T-helper 1 cell treated with Interleukin-12 subunit alpha and Interleukin-12 subunit beta and Interleukin-4 antibody, amounts not matched to agents 30 ng/mL and 1 ng/mL, for 36 hours (primary cell): ENCODE results near the gene BRAF. TPM values are rescaled to one million over a fixed set of nuclear protein-coding genes. Genes with fewer than 3 reads are reported as not detected.
"Not testable (repeated sequence)": the region's sequence is repeated elsewhere in the genome, so short reads cannot be mapped to it uniquely, and the experiment has no call there.

Experiments used
- intact Hi-C: fragments of 100-400 bp; cut with micrococcal nuclease; formaldehyde crosslinking; loops from one replicate; pipeline ENCODE4 v1.15.1; 2024
- total RNA-seq: library from RNA; stranded (reverse); gene quantifications from 2 replicates; pipeline ENCODE4 v1.2.3, GENCODE V29; 2022

The BRAF gene
- total RNA-seq, 1 donor from 2014 or later, result 31.3 TPM

DNA sequence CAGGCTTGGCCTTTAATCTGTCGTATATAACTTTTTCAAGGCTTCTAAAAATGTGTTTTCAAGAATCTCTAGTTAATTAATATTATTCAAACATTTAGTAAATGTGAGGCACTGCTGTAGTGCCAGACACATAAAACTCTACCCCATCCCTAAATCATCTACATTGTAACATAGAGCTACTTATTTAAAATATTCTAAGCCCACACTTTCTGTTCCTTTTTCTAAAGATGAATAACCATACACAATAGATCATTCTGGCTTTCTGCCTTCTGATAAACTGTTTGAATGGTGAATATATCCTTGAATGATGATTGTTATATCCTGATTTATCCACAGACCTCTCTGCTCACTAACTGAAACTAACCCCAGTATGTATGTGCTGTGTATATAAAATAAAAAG, 41.4 kb downstream of the BRAF start:
- intact Hi-C loops, result no loop called here

DNA sequence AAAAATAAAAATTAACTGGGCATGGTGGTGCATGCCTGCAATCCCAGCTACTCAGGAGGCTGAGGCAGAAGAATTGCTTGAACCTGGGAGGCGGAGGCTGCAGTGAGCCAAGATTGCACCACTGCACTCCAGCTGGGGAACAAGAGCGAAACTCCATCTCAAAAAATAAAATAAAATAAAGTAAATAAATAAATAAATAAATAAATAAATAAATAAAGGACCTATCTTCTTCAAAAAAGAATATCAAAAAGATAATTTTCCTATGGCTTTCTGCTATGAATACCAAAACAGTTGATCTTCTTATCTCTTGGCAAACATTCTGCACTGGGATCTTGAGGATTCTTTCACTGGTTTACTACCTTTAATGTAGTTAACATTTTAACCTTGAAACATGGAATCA, 41.9 kb downstream of the BRAF start:
- intact Hi-C loops, result not testable (repeated sequence)

DNA sequence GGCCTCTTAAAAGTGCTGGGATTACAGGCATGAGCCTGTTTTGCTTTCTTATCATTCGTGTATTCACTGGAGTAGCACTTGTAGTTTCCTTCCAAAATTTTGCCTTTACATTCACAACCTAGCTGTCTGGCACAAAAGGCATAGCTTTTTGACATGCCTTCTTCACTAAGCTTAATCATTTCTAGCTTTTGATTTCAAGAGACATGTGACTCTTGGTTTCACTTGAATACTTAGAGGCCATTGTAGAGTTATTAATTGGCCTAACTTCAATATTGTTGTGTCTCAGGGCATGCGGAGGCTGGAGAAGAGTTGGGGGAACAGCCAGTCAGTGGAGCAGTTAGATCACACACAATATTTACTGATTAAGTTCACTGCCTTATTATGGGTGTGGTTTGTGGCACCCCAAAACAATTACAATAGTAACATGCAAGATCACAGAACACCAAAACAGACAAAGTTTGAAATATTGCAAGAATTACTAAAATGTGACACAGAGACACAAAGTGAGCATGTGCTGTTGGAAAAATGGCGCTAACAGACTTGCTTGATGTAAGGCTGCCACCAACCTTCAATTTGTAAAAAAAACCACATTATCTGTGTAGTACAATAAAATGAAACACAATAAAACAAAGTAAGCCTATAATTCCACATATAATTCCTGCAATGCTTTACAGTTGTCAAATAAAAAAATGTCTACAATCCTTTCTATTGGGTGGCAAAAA, 43.1 kb downstream of the BRAF start:
- intact Hi-C loops, result no loop called here

DNA sequence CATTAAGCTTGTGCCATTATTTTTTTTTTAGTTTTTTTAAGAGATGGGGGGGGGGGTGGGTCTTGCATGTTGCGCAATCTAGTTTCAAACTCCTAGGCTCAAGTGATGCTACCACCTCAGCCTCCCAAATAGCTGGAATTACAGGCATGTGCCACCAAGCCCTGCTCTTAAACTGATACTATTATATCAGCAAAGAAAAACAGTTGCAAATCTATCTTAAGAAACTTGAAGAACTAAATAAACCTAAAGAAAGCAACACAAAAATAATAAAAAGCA, 47.5 kb downstream of the BRAF start:
- intact Hi-C loops, result no loop called here

DNA sequence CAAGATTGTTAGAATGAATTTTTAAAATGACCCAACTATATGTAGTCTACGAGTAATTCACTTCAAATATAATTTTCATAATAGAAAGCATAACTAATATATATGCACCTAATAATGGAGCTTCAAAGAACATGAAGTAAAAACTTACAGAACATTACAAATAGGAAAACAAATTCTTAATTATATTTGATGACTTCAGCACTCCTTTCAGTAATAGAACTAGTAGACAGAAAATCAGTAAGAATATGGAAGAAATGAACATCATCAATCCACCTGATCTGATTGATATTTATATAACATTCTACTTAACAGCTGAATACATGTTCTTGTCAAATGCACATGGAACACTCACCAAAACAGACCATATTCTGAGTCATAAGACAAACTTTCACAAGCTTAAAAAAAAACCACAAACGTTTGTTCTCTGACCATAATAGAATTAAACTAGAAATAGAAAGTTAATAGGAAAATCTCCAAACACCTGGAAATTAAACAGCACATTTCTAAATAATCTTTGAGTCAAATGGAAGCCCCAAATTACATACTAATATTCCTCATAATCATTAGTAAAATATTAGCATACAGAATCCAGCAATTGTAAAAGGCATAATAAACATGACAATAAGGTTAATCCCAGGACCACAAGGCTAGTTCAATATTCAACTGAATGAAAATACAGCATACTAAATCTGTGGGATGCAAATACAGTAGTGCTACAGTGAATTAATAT, 48.0 kb downstream of the BRAF start:
- intact Hi-C loops, result no loop called here

DNA sequence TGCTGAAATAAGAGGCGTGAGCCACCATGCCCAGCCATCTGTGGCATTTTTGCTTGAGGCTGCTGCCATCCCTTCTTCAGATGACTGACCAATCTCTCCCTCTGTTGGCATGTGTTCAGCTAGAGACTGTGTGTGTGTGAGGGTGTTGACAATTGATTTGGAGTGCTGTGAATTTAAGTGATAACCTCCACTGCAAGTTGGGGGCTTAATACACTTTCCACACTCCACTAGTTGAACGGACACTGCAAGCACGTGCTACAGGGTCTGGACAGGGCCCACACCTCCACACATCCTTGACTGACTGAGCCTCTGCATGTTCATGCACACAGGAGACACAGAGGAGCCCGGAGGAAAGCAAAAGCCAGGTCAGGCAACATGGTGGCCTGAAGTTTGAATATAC, 51.3 kb downstream of the BRAF start:
- intact Hi-C loops, result no loop called here

DNA sequence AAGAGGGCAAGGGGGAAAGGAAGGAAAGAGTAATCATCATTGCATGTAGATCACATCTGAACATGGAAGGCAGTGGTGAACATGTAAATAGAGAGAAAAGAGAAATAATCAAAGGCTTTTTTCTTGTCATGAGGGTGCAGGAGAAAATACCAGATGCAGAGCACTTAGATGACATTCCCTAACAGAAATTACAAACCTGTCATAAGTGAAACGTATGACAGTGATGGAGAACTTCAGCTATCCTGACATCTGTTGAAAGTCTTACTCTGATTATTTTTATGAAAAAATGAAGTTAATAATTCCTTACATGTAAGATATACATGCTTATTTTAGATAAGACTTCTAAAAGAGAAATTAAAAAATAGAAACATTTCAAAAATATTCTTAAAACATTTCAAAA, 54.7 kb downstream of the BRAF start:
- intact Hi-C loops, result no loop called here

DNA sequence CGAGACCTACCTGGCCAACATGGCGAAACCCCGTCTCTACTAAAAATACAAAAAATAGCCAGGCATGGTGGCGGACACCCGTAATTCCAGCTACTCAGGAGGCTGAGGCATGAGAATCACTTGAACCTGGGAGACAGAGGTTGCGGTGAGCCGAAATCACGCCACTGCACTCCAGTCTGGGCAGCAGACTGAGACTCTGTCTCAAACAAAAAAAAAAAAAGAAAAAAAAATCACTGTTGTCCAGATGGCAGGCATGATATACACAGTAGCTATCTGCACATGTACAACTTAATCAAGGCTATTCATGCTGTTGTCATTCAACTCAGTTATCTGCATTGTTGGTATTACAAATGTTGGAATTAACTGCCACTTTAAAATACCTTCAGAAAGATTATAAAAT, 55.3 kb downstream of the BRAF start:
- intact Hi-C loops, result no loop called here

DNA sequence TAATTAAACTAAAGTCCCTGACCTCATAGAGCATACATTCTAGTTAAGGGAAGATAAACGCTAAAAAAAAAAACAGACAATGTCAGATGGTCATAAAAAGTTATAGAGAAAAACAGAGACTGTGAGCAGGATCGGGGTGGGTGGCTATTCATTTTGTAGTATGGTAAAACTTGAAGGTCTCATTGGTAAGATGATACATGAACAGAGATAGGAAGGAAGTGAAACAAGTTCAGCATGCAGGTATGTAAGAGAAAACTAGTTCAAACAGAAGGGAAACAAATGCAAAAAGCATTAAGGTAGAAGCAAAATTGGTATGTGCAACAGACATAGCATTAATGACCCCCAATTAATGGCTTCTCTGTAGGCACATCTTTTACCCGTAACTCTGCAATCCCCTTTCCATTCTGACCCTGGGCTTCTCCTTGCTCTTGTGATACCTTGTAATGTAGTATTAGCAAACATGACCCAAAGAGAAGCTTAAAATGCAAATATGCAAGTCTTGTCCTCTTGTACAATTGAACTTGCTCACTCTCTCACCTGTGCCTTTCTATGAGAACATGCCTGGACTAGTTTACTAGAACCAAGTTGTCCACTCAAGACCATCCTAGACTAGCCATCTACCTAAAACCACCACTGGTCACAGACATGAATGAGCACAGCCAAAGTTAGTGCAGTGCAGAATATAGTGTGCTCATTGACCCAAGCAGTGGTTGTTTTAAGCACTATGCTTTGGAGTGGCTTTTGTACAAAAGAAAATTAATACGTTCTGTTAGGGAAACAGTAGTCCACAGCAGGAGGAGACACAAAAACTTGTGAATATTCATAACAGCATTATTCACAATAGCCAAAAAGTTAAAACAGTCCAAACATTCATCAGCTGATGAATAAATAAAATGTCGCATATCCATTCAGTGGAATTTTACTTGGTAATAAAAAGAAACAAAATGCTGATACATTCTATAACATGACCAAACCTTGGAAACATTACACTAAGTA, 57.0 kb downstream of the BRAF start:
- intact Hi-C loops, result no loop called here

DNA sequence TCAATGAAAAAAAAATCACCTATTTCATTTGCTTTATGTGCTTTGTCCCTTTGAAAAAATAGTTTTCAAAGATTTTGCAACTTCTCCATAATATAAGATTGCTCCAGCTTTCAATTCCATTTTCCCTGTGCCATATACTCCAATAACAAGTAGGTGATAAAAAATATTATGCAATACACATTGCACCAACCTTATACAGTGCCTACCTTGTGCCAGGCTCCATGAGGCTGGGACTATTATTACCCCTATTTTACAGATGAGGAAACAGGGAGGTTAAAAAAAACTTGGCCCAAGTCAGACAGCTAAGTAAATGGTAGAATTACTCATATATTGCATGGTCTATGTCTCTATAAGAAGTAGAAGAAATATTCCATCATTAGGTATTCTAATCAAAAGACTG, 57.8 kb downstream of the BRAF start:
- intact Hi-C loops, result no loop called here

DNA sequence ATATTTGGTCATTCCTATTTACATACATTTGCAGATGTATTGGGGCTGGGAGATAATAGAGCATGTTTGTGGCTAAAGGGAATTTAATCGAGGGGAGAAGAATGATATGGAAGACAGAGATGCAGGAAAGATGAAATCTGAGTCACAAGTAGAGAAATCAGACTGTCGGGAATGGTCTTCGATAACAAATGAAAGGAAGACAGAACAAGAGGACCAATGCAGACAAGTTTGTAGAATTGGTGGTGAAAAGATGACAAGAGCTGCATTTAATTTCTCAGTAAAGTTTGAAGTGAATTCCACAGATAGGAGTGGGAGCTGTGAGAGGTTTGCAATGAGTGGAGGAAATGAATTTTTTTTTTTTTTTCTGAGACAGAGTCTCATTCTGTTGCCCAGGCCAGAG, 60.0 kb downstream of the BRAF start:
- intact Hi-C loops, result no loop called here

DNA sequence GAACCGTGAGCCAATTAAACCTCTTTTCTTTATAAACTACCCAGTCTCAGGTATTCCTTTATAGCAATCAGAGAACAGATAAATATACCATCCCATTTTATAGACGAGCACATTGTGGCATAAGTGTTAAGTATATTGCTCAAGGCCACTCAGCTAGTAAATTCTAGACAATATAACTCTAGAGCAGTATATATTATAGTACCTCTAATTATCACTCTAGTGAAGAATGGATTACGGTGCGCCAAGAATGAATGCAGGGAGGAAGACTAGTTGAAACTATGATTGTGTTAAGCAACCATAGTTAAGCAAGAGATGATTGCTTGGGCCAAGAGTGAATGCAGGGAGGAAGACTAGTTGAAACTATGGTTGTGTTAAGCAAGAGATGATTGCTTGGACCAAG, 60.9 kb downstream of the BRAF start:
- intact Hi-C loops, result no loop called here

DNA sequence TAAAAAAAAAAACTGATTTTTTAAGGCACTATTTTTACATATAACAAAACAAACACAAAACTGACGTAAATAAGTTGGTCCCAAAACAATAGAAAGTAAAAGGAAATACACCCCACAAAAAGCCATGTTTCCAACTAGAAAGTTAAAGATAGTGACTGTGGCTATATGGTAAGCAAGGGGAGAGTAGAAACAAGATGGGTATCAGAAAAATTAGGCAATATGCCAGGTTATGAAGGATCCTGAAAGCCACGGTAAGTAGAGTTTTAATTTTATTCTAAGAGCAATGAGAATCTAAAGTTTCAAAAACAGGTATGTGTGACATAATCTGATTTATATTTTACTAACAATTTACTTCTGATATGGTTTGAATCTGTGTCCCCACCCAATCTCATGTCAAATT, 61.5 kb downstream of the BRAF start:
- intact Hi-C loops, result no loop called here

DNA sequence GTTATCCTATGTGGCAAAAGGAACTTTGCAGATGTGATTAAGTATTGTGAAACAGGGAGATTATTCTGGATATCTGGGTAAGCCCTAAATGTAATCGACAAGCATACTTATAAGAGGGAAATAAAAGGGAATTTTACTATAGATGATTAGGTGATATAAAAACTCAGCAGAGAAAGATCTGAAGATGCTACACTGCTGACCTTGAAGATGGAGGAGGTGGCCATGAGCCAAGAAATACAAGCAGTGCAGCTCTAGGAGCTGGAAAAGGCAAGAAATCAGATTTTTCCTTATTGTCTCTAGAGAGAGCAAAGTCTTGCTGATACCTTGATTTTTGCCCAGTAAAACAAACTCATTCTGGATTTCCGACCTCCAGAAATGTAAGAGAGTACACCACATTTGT, 67.7 kb downstream of the BRAF start:
- intact Hi-C loops, result no loop called here

DNA sequence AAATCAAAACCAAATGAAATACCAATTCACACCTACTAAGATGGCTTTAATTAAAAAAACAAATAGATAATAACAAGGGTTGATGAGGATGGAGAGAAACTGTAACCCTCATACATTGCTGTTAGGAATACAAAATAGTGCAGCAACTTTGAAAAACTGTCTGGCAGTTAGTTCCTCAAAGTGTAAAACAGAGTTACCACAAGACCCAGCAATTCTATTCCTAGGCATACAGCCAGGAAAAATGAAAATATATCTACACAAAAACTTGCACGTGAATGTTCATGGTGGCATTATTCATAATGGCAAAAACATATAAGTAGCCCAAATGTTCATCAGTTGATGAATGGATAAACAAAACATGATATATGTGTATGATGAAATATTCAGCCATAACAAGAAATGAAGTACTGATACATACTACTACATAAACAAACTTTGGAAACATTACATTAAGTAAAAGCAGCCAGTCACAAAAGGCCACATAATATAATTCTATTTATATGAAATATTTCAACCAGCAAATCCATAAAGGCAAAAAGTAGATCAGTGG, 83.5 kb downstream of the BRAF start:
- intact Hi-C loops, result no loop called here

DNA sequence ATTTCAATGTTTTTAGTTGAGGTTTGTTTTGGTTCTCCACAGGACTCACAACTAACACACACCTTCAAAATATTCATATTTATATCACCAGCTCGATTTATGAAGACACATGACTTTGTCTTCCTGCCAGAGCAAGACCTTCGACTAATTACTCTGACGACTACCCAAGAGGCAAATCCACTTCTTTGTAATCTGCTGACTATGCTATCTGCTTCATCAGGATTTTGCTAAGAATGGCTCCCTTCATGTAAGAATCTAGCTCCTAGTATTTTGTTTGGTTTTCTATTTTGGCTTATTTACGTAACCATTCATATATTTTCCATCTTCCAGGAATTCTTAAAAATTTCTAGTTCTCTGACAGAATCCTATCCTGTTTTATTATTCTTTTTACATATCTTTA, 93.0 kb downstream of the BRAF start:
- intact Hi-C loops, result no loop called here

DNA sequence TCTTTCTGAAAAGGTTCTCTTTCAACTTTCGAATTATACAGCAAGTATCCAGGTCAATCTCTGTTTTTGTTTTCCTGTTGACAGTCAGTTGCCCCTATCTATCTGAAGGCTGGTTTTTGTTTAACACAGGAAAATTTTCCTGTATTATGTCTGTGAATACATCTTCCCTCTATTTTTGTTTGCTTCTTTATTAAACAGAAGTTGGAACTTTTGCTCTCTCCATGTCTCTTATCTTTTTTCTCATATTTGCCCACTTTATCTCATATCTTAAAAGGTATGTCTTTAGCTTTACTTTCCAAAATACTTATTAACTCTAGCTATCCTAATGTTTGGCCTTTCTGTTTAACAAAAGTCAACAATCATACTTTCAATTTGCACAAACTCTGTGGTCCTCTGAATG, 95.0 kb downstream of the BRAF start:
- intact Hi-C loops, result no loop called here

DNA sequence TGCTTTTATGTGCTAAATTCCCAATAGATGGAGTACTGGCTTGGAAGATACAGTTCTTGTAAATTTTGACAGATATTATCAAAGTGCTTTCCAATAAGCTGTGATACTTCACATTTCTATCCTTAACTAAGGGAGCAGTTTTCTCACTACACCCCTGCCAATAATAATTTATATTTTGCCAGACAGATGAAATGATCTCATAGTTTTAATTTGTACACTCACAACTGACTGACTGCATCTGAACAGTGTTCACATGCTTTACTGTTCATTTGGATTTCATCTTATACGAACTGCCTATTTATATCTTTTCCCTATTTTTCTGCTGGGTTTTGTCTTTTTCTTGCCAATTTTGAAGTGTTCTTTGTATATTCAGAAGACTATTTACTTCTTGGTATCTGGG, 96.0 kb downstream of the BRAF start:
- intact Hi-C loops, result no loop called here

DNA sequence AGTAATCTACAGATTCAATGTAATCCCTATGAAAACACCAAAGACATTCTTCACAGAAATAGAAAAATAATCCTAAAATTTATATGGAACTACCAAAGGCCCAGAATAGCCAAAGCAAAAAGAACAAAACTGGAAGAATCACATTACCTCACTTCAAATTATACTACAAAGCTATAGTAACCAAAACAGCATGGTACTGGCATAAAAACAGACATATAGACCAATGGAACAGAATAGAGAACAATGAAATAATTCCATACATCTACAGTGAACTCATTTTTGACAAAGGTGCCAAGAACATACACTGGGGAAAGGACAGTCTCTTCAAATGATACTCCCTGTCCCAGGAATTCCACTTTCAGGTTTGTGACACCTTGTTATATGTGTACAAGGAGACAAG, 107.3 kb downstream of the BRAF start:
- intact Hi-C loops, result loop anchor here (10.0 kb wide), 2 partner anchors 343 to 407 kb away; partner anchors contain the start of gene MKRN1

DNA sequence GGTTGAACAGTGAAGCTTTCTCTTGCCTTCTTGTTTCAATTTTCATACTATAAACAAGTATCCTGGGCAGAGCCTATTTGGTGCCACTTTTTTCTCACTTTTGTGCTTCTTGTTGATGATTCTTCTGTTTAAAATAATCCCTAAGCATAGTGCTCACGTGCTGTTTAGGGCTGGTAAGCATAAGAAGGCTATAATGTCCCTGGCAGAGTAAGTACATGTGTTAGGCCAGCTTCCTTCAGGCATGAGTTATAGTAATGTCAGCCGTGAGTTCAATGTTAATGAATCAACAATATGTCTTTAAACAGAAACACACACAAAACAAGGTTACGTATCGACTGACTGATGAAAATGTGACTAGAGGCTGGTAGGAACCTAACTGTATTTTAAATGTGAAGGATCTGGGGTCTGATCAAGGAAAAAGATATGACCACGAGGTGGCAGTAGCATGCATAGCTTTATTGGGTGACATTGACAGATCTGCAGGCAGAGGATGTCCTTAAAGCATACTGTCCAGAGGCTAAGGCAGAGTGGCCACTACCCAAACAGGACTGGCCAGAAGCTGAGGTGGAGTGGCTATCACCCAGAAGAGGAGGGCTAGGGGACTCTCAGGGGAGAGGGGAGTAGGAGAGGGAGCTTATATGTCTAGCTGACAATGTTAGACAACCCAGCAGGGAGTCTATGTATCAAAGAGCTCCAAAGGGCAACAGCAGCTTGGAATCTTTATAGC, 113.7 kb downstream of the BRAF start:
- intact Hi-C loops, result loop anchor here (1.0 to 10.0 kb wide), 8 partner anchors 113 to 841 kb away; partner anchors contain the start of genes BRAF and MKRN1

DNA sequence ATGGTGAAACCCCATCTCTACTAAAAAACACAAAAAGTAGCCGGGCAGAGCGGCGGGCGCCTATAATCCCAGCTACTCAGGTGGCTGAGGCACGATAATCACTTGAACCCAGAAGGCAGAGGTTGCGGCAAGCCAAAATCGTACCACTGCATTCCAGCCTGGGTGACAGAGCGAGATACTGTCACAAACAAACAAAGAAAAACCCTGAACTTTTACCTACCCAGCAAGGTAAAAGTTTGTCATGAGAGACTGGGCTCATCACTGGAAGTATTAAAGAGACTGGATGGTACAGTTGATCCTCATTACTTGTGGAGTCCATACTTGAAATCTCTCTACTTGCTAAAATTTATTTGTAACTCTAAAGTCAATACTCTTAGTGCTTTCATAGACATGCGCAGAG, 114.3 kb downstream of the BRAF start:
- intact Hi-C loops, result loop anchor here (2.0 to 10.0 kb wide), 4 partner anchors 262 to 842 kb away; partner anchors contain the start of gene MKRN1
